DND-41 (cell line): ENCODE results near the gene NDUFA13.

Experiments used
- EZH2 ChIP-seq: IDR thresholded peaks from 3 replicates; pipeline ENCODE4 v1.6.1; 2012; ENCODE audit warnings: borderline replicate concordance, low read depth, mild to moderate bottlenecking, moderate library complexity, low read length, inconsistent platforms; ENCODE audit not compliant: severe bottlenecking
- TF ChIP-seq, protein P1 (sequence below): IDR thresholded peaks from 2 replicates; pipeline ENCODE4 v1.5.1; 2012; ENCODE audit warnings: borderline replicate concordance, low read length, moderate library complexity, mild to moderate bottlenecking; ENCODE audit not compliant: poor library complexity, severe bottlenecking; ENCODE audit errors: extremely low read depth

DNA sequence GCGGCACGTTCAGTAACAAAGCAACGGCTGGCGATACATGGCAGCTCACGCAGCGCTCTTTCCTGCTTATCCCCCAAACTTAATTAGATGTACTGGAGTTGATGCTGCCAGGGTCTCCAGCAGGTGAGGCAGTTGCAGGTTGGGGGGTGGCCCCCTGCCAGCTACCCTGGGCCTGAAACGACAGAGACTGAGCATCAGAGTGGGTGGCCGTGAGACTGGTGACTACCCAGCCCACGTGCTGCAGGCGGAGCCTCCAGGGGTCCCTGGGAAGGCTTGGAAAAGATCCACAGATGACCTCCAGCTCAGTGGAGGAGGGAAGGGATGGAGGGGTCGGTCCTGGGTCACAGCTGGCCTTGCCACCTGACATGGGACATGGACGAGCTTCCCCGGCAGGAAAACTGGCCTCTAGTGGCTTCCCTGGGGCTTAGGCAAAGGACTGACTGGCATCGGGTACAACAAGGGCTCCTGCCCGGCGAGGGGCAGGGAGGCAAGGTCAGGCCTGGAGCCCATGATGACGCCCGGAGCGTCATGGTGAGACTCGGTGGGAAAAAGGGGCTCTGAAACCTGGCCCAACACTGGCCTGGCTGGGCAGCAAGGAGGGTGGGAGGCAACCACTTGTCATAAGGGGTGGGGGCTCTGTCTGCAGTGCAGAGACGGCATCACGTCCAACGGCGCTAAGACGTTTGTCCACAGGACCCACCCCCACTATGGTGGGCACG, 46.1 kb downstream of the NDUFA13 start:
- no peak for TF ChIP-seq EZH2
- TF ChIP-seq, protein P1, sequence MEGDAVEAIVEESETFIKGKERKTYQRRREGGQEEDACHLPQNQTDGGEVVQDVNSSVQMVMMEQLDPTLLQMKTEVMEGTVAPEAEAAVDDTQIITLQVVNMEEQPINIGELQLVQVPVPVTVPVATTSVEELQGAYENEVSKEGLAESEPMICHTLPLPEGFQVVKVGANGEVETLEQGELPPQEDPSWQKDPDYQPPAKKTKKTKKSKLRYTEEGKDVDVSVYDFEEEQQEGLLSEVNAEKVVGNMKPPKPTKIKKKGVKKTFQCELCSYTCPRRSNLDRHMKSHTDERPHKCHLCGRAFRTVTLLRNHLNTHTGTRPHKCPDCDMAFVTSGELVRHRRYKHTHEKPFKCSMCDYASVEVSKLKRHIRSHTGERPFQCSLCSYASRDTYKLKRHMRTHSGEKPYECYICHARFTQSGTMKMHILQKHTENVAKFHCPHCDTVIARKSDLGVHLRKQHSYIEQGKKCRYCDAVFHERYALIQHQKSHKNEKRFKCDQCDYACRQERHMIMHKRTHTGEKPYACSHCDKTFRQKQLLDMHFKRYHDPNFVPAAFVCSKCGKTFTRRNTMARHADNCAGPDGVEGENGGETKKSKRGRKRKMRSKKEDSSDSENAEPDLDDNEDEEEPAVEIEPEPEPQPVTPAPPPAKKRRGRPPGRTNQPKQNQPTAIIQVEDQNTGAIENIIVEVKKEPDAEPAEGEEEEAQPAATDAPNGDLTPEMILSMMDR: no peak
